GM19397 (cell line): ENCODE measurements around the gene CTDSPL.

ENCODE experiments used
- ATAC-seq: cut with Tn5 transposase; IDR thresholded peaks from one replicate; pipeline ENCODE4 v1.9.1; 2021; ENCODE audit warnings: mild to moderate bottlenecking, moderate library complexity; ENCODE audit not compliant: unreplicated experiment

Gene CTDSPL

GRCh38 chr3:37941608-37942508 is 80.2 kb downstream of the CTDSPL start:
- no peak for ATAC-seq

GRCh38 chr3:37942646-37943045 is 81.0 kb downstream of the CTDSPL start:
- ATAC-seq, result no peak

- no peak for ATAC-seq
Measured at GRCh38 chr3:37943126-37943525, 81.4 kb downstream of the CTDSPL start.

- no peak for ATAC-seq
Measured at GRCh38 chr3:37943631-37944314, 82.1 kb downstream of the CTDSPL start.

- ATAC-seq, result no peak
Measured at GRCh38 chr3:37944391-37944842, 82.7 kb downstream of the CTDSPL start.

- ATAC-seq, result no peak
Measured at GRCh38 chr3:37945156-37945806, 83.6 kb downstream of the CTDSPL start.

- ATAC-seq, result no peak
Measured at GRCh38 chr3:37945807-37946530, 84.3 kb downstream of the CTDSPL start.

- no peak for ATAC-seq
Measured at GRCh38 chr3:37946531-37946889, 84.8 kb downstream of the CTDSPL start.

GRCh38 chr3:37949866-37950265 is 88.2 kb downstream of the CTDSPL start:
- no peak for ATAC-seq

- no peak for ATAC-seq
Measured at GRCh38 chr3:37952564-37952963, 90.9 kb downstream of the CTDSPL start.

- ATAC-seq, result no peak
Measured at GRCh38 chr3:37953226-37953625, 91.5 kb downstream of the CTDSPL start.

- no peak for ATAC-seq
Measured at GRCh38 chr3:37953707-37954394, 92.2 kb downstream of the CTDSPL start.

GRCh38 chr3:37954881-37955280 is 93.2 kb downstream of the CTDSPL start:
- ATAC-seq, result no peak

- no peak for ATAC-seq
Measured at GRCh38 chr3:37955918-37956707, 94.4 kb downstream of the CTDSPL start.

GRCh38 chr3:37956723-37957538 is 95.3 kb downstream of the CTDSPL start:
- ATAC-seq, result no peak

- no peak for ATAC-seq
Measured at GRCh38 chr3:37957539-37957936, 95.9 kb downstream of the CTDSPL start.

- ATAC-seq, result no peak
Measured at GRCh38 chr3:37961622-37962431, 100.1 kb downstream of the CTDSPL start.

- ATAC-seq, result no peak
Measured at GRCh38 chr3:37963016-37963415, 101.3 kb downstream of the CTDSPL start.
